ENCODE results near the gene KCNT1. TPM values are rescaled to one million over a fixed set of nuclear protein-coding genes. Genes with fewer than 3 reads are reported as not detected.

Gene KCNT1
- polyA plus RNA-seq, 2 of the 4 experiments (the other 2 are of a cell fraction) = not detected

DNA sequence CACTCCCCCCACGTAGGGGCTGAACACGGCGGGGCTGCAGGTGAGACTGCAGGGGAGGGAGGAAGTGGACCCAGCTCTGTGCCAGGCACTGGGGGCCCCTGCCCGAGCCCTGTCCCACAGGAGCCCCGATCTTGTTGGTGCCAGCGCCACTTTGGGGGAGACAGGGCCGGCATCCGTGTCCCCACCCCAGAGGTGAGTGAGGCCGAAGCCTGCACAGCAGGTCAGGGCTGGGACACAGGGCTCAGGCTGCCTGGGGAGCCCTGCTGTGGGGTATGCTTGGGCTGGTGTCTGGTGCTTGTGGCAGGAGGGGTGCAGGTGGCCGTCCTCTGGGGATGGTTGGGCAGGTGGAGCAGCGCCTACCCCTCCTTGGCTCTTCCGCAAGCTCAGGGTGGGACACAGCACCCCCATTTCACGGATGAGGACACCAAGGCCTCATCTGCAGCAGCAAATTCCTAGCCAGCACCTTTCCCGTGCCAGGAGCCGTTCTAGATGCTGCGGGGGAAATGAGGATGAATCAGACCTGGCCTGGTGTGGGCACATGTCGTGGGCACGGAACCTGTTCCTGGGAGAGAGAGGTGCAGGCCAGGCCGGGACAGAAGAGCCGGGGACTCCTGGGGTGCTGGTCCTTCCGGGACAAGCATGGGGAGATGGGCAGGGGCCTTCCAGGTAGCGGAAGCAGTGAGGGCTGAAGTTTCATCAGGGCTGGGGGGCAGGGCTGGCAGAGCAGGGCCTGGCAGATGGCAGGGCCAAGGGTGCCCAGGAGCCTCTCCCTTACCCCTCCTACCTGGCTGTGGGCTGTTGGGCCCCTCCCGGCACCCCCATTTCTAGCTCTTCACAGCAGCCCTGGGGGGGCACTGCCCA is 35.2 kb downstream of the KCNT1 start (continued):
- TF ChIP-seq EHF (CRISPR knock-in tag; IDR thresholded peaks at IDR 0.05) (no peak), HOXB13 (CRISPR knock-in tag; IDR thresholded peaks at IDR 0.05; ENCODE audit: low read depth) (no peak), TFCP2L1 (CRISPR knock-in tag; IDR thresholded peaks at IDR 0.05) (no peak)
- TF ChIP-seq, protein P1, sequence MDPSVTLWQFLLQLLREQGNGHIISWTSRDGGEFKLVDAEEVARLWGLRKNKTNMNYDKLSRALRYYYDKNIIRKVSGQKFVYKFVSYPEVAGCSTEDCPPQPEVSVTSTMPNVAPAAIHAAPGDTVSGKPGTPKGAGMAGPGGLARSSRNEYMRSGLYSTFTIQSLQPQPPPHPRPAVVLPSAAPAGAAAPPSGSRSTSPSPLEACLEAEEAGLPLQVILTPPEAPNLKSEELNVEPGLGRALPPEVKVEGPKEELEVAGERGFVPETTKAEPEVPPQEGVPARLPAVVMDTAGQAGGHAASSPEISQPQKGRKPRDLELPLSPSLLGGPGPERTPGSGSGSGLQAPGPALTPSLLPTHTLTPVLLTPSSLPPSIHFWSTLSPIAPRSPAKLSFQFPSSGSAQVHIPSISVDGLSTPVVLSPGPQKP (IDR thresholded peaks at IDR 0.05; ENCODE audit: low read depth, low read length) = no peak

DNA sequence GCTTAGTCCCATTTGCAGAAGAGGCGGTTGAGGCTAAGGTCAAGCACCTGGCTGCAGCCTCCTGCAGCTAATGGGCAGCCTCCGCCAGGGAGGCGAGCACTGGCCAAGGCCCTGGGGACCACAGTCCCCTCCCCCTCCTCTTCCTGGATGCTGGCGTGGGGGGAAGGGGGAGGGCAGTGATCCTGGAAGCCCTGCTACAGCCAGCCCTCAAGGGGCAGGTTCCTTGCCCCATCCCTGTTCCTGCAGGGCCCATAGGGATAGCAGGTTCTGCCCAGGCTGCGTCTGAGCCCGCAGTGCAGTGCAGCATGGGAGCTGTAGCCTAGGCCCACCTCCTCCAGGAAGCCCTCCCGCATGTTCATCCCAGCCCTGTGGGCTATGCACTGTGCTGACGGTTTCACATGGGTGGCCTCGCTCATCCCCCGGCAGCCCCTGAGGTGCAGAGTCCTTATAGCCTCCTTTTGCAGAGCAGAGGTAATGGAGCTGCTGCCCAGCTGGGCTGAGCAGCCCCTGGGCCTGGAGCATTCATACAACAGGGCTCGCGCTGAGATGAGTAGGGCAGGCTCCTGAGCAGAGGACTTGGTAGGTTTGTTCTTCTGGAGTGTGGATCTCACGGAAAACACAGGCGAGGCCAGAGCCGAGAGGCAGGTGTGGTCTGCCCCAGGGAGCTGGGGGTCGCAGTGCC is 36.0 kb downstream of the KCNT1 start:
- POLR2A ChIA-PET = no interaction called here
- Histone ChIP-seq H3K4me1 (peaks cover 9% of the 10 kb centered on the region; the same call in 1 of the 3 replicates), H3K27ac (no peak overlapping the region), H3K9me3 (no peaks in the 10 kb centered on the region), H3K4me2 (no peak overlapping the region), H3K4me3 (no peak overlapping the region)
- FAIRE-seq (no peak), ATAC-seq (peak in 1 of 2 experiments; percentile 31; a peak in 3 of 6 replicates), DNase-seq (ENCODE audit: low read depth in 1 of 2, low spot score in 1 of 2) (no peak)
- TF ChIP-seq ZNF302 (CRISPR knock-in tag; IDR thresholded peaks at IDR 0.05) (no peak), ZFP36 (IDR thresholded peaks at IDR 0.05; ENCODE audit: borderline replicate concordance, partially characterized antibody) (peak; percentile 81)
- CTCF ChIA-PET = interaction anchor here (1.2 kb wide), 2 partner anchors 8 to 60 kb away, joined by 3 read pairs; no protein-coding TSS in a partner anchor
- WGBS (ENCODE audit: missing lambda C conversion rate) = 67% methylated on average over 9 of the region's 16 CpGs

DNA sequence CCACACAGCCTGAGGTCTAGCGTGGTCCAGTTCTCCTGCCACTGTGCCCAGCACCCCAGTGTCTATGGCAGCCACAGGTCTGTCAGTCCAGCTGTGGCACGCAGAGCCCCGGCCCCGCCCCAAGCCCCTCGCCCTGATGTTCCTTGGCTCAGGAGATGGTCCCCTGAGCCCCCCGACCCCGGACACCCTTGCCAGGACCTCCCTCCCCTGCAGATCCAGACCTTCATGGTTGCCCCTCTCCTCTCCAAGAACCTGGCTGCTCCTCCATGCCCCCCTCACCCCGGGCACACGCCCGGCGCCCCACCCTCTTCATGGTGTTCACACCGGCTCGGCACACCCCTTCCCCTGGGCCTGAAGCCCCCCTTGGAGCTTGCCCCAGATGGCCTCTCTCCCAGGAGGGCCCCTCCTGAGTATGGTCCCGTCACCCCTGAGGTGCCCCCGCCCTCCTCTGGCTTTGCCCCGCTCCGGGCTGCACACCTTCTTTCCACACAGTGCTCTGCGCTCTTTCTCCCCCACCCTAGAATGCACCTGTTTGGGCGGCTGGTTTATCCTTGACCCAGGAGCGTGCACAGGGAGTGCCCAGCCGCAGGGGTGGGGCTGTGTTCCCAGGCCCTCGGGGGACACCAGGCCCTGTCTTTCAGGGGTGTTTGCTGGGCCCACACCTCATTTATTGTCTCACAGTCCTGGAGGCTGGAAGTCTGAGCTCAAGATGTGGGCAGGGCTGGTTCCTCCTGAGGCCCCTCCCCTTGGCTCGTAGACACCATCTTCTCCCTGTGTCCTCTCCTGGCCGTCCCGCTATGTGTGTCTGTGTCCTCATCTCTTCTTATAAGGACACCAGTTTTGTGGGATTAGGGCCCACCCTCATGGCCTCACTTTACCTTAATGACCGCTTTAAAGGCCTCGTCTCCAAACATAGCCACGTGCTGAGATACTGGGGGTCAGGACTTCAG is 37.6 kb downstream of the KCNT1 start:
- H3K9me3 ChIP-seq = no peaks in the 10 kb centered on the region
- ATAC-seq (peak in 1 of 2 experiments; percentile 15; a peak in 1 of 6 replicates), FAIRE-seq (no peak), DNase-seq (ENCODE audit: low read depth in 1 of 2, low spot score in 1 of 2) (peak in 1 of 2 experiments; percentile 22)
- H3K27ac ChIP-seq = no peak overlapping the region
- no peak overlapping the region for H3K4me2 ChIP-seq
- H3K4me3 ChIP-seq = no peak overlapping the region
- H3K4me1 ChIP-seq = peaks cover 5% of the 10 kb centered on the region; the same call in 1 of the 3 replicates
- POLR2A ChIA-PET = no interaction called here
- CTCF ChIA-PET = interaction anchor here (1.2 kb wide), 2 partner anchors 10 to 59 kb away, joined by 3 read pairs; no protein-coding TSS in a partner anchor
- WGBS (ENCODE audit: missing lambda C conversion rate) = 33% methylated on average over 11 of the region's 28 CpGs
- no peak for TF ChIP-seq RCOR1 (IDR thresholded peaks at IDR 0.05; ENCODE audit: low read depth, low read length)
- TF ChIP-seq POLR2AphosphoS2 (conservative IDR thresholded peaks at IDR 0.05; ENCODE audit: low read length) = no peak
- no peak for TF ChIP-seq HOXA7 (CRISPR knock-in tag; IDR thresholded peaks at IDR 0.05)
- TF ChIP-seq ESRRA (IDR thresholded peaks at IDR 0.05; ENCODE audit: borderline replicate concordance, low read length) = no peak
- no peak for TF ChIP-seq NPAS2 (CRISPR knock-in tag; IDR thresholded peaks at IDR 0.05; ENCODE audit: borderline replicate concordance)
- no peak for TF ChIP-seq RARB (CRISPR knock-in tag; IDR thresholded peaks at IDR 0.05)
- TF ChIP-seq SREBF2 (IDR thresholded peaks at IDR 0.05) = no peak
- TF ChIP-seq NFE2L2 (conservative IDR thresholded peaks at IDR 0.05; ENCODE audit: low read length) = no peak
